HEK293 (cell line): ENCODE results near the gene PDE3A.
A peak's percentile ranks its signal among the peaks of the same experiment; 100 is the strongest.

Source experiments
- CTCF ChIA-PET: fragments of 350-600 bp; formaldehyde crosslinking; extraction: SDS; loops from one replicate; lab custom pipeline; 2021; ENCODE audit warnings: antibody characterized with exemption; lab: Yijun Ruan, JAX
- POLR2A ChIA-PET: fragments of 300-600 bp; formaldehyde crosslinking; extraction: SDS; loops from one replicate; lab custom pipeline; 2020; ENCODE audit warnings: antibody characterized with exemption, inconsistent platforms; lab: Yijun Ruan, JAX
- H3K27ac ChIP-seq: fragments of 200-500 bp; sonication (Bioruptor generic); 2 replicates; pipeline ENCODE4 v1.5.1; 2014; ENCODE audit warnings: low read depth, low read length, control low read depth, inconsistent platforms; ENCODE audit errors: extremely low read depth
- H3K36me3 ChIP-seq, 2 experiments: fragments of 200-500 bp in 1 of 2; sonication (Bioruptor generic) in 1 of 2; 1 replicate in 1 of 2; 2 replicates in 1 of 2; pipeline ENCODE4 v1.5.1; 2014 to 2017; ENCODE audit warnings: inconsistent platforms in 2 of 2, low read length in 2 of 2; ENCODE audit not compliant: control insufficient read depth in 2 of 2, insufficient read depth in 1 of 2
- H3K4me1 ChIP-seq: fragments of 200-500 bp; sonication (Bioruptor generic); 2 replicates; pipeline ENCODE4 v1.5.1; 2014; ENCODE audit warnings: mild to moderate bottlenecking, low read length, inconsistent platforms; ENCODE audit not compliant: control insufficient read depth, insufficient read depth
- H3K4me3 ChIP-seq: 2 replicates; pipeline ENCODE4 v1.5.1; 2011; ENCODE audit warnings: low read depth, mild to moderate bottlenecking, control low read depth, low read length, moderate library complexity
- H3K9me3 ChIP-seq: fragments of 200-500 bp; sonication (Bioruptor generic); 2 replicates; pipeline ENCODE4 v1.5.1; 2014; ENCODE audit warnings: low read depth, low read length, inconsistent platforms; ENCODE audit not compliant: control insufficient read depth, insufficient read depth
- BCL11B ChIP-seq: fragments of 450-650 bp; formaldehyde crosslinking; IDR thresholded peaks from 2 replicates; pipeline ENCODE4 v1.5.1; 2016; ENCODE audit warnings: low read depth, missing biosample characterization, missing genetic modification characterization
- EGR2 ChIP-seq: fragments of 450-650 bp; formaldehyde crosslinking; IDR thresholded peaks from 2 replicates; pipeline ENCODE4 v1.5.1; 2016; ENCODE audit warnings: low read depth, missing biosample characterization, missing genetic modification characterization
- GLIS2 ChIP-seq: fragments of 450-650 bp; formaldehyde crosslinking; IDR thresholded peaks from 2 replicates; pipeline ENCODE4 v1.5.1; 2016; ENCODE audit warnings: missing biosample characterization, missing genetic modification characterization
- HOXA7 ChIP-seq: sonication (generic); formaldehyde crosslinking; IDR thresholded peaks from 2 replicates; pipeline ENCODE4 v1.8.1; 2022; ENCODE audit warnings: missing genetic modification reagents, borderline replicate concordance
- KLF8 ChIP-seq: fragments of 450-650 bp; formaldehyde crosslinking; IDR thresholded peaks from 2 replicates; pipeline ENCODE4 v1.5.1; 2016; ENCODE audit warnings: missing biosample characterization, missing genetic modification characterization
- MEIS1 ChIP-seq: sonication (generic); formaldehyde crosslinking; IDR thresholded peaks from 2 replicates; pipeline ENCODE4 v1.8.1; 2022; ENCODE audit warnings: missing genetic modification reagents, mild to moderate bottlenecking, borderline replicate concordance
- MZF1 ChIP-seq: fragments of 450-650 bp; formaldehyde crosslinking; IDR thresholded peaks from 2 replicates; pipeline ENCODE4 v1.5.1; 2017; ENCODE audit warnings: missing biosample characterization, missing genetic modification characterization, borderline replicate concordance
- OSR2 ChIP-seq: fragments of 450-650 bp; formaldehyde crosslinking; IDR thresholded peaks from 2 replicates; pipeline ENCODE4 v1.5.1; 2016; ENCODE audit warnings: missing biosample characterization, missing genetic modification characterization
- TRIM28 ChIP-seq: IDR thresholded peaks from 2 replicates; pipeline ENCODE4 v1.6.1; 2011; ENCODE audit warnings: low read length, control low read depth, borderline replicate concordance
- ZBTB44 ChIP-seq: fragments of 450-650 bp; IDR thresholded peaks from 2 replicates; pipeline ENCODE4 v1.5.1; 2018; ENCODE audit warnings: missing biosample characterization, mild to moderate bottlenecking, missing genetic modification characterization
- ZIC2 ChIP-seq: fragments of 450-650 bp; formaldehyde crosslinking; IDR thresholded peaks from 2 replicates; pipeline ENCODE4 v1.5.1; 2016; ENCODE audit warnings: missing biosample characterization, missing genetic modification characterization
- ZNF133 ChIP-seq: fragments of 450-650 bp; formaldehyde crosslinking; IDR thresholded peaks from 2 replicates; pipeline ENCODE4 v1.5.1; 2016; ENCODE audit warnings: missing biosample characterization, missing genetic modification characterization
- ZNF140 ChIP-seq: fragments of 450-650 bp; formaldehyde crosslinking; IDR thresholded peaks from 2 replicates; pipeline ENCODE4 v1.5.1; 2016; ENCODE audit warnings: missing biosample characterization, missing genetic modification characterization
- ZNF146 ChIP-seq: fragments of 450-650 bp; formaldehyde crosslinking; IDR thresholded peaks from 2 replicates; pipeline ENCODE4 v1.5.1; 2016; ENCODE audit warnings: missing biosample characterization, missing genetic modification characterization
- ZNF157 ChIP-seq: fragments of 450-650 bp; formaldehyde crosslinking; IDR thresholded peaks from 2 replicates; pipeline ENCODE4 v1.5.1; 2016; ENCODE audit warnings: missing biosample characterization, missing genetic modification characterization
- ZNF16 ChIP-seq: fragments of 450-650 bp; formaldehyde crosslinking; IDR thresholded peaks from 2 replicates; pipeline ENCODE4 v1.5.1; 2016; ENCODE audit warnings: low read depth, missing biosample characterization, missing genetic modification characterization
- ZNF169 ChIP-seq: fragments of 450-650 bp; formaldehyde crosslinking; IDR thresholded peaks from 2 replicates; pipeline ENCODE4 v1.5.1; 2016; ENCODE audit warnings: missing biosample characterization, missing genetic modification characterization
- ZNF174 ChIP-seq: fragments of 450-650 bp; formaldehyde crosslinking; IDR thresholded peaks from 2 replicates; pipeline ENCODE4 v1.5.0; 2017; ENCODE audit warnings: missing biosample characterization, mild to moderate bottlenecking, missing genetic modification characterization
- ZNF19 ChIP-seq: fragments of 450-650 bp; formaldehyde crosslinking; IDR thresholded peaks from 2 replicates; pipeline ENCODE4; 2016; ENCODE audit warnings: missing biosample characterization, missing genetic modification characterization, low read depth
- ZNF202 ChIP-seq: fragments of 450-650 bp; formaldehyde crosslinking; IDR thresholded peaks from 2 replicates; pipeline ENCODE4 v1.5.1; 2016; ENCODE audit warnings: missing biosample characterization, missing genetic modification characterization, borderline replicate concordance
- ZNF341 ChIP-seq: fragments of 450-650 bp; formaldehyde crosslinking; IDR thresholded peaks from 2 replicates; pipeline ENCODE4; 2016; ENCODE audit warnings: low read depth, missing biosample characterization, missing genetic modification characterization
- ZNF423 ChIP-seq: fragments of 450-650 bp; formaldehyde crosslinking; IDR thresholded peaks from 2 replicates; pipeline ENCODE4 v1.5.1; 2016; ENCODE audit warnings: missing biosample characterization, missing genetic modification characterization
- ZNF426 ChIP-seq: fragments of 450-650 bp; formaldehyde crosslinking; IDR thresholded peaks from 2 replicates; pipeline ENCODE4 v1.5.1; 2017; ENCODE audit warnings: missing biosample characterization, missing genetic modification characterization, mild to moderate bottlenecking, inconsistent platforms, moderate library complexity
- ZNF433 ChIP-seq: fragments of 450-650 bp; formaldehyde crosslinking; IDR thresholded peaks from 2 replicates; pipeline ENCODE4 v1.5.1; 2016; ENCODE audit warnings: missing biosample characterization, missing genetic modification characterization, low read depth
- ZNF529 ChIP-seq: fragments of 450-650 bp; formaldehyde crosslinking; IDR thresholded peaks from 2 replicates; pipeline ENCODE4 v1.5.1; 2017; ENCODE audit warnings: missing genetic modification characterization, missing biosample characterization; ENCODE audit not compliant: insufficient replicate concordance
- ZNF544 ChIP-seq: fragments of 450-650 bp; formaldehyde crosslinking; IDR thresholded peaks from 2 replicates; pipeline ENCODE4 v1.5.0; 2017; ENCODE audit warnings: missing biosample characterization, missing genetic modification characterization
- ZNF555 ChIP-seq: fragments of 450-650 bp; formaldehyde crosslinking; conservative IDR thresholded peaks from 2 replicates; pipeline ENCODE4 v1.5.1; 2017; ENCODE audit warnings: missing biosample characterization, mild to moderate bottlenecking, missing genetic modification characterization, inconsistent platforms
- ZNF558 ChIP-seq: fragments of 450-650 bp; formaldehyde crosslinking; IDR thresholded peaks from 2 replicates; pipeline ENCODE4 v1.5.1; 2016; ENCODE audit warnings: missing biosample characterization, missing genetic modification characterization
- ZNF626 ChIP-seq: fragments of 450-650 bp; sonication (Bioruptor Pico); formaldehyde crosslinking; IDR thresholded peaks from 2 replicates; pipeline ENCODE4 v1.5.1; 2018; ENCODE audit warnings: missing biosample characterization, missing genetic modification characterization, inconsistent platforms
- ZNF629 ChIP-seq: fragments of 450-650 bp; formaldehyde crosslinking; IDR thresholded peaks from 2 replicates; pipeline ENCODE4 v1.5.1; 2017; ENCODE audit warnings: missing biosample characterization, missing genetic modification characterization
- ZNF660 ChIP-seq: fragments of 450-650 bp; IDR thresholded peaks from 2 replicates; pipeline ENCODE4 v1.5.1; 2018; ENCODE audit warnings: missing biosample characterization, mild to moderate bottlenecking, missing genetic modification characterization
- TF ChIP-seq, protein P1 (sequence below): fragments of 450-650 bp; formaldehyde crosslinking; conservative IDR thresholded peaks from 2 replicates; pipeline ENCODE4 v1.5.1; 2016; ENCODE audit warnings: low read depth, missing biosample characterization, missing genetic modification characterization
- TF ChIP-seq, protein P2 (sequence below): fragments of 450-650 bp; formaldehyde crosslinking; IDR thresholded peaks from 2 replicates; pipeline ENCODE4; 2016; ENCODE audit warnings: missing biosample characterization, missing genetic modification characterization

PDE3A gene

GRCh38 chr12:20392339-20392738 lies 24.0 kb downstream of the PDE3A start (continued):
- TF ChIP-seq, protein P1, sequence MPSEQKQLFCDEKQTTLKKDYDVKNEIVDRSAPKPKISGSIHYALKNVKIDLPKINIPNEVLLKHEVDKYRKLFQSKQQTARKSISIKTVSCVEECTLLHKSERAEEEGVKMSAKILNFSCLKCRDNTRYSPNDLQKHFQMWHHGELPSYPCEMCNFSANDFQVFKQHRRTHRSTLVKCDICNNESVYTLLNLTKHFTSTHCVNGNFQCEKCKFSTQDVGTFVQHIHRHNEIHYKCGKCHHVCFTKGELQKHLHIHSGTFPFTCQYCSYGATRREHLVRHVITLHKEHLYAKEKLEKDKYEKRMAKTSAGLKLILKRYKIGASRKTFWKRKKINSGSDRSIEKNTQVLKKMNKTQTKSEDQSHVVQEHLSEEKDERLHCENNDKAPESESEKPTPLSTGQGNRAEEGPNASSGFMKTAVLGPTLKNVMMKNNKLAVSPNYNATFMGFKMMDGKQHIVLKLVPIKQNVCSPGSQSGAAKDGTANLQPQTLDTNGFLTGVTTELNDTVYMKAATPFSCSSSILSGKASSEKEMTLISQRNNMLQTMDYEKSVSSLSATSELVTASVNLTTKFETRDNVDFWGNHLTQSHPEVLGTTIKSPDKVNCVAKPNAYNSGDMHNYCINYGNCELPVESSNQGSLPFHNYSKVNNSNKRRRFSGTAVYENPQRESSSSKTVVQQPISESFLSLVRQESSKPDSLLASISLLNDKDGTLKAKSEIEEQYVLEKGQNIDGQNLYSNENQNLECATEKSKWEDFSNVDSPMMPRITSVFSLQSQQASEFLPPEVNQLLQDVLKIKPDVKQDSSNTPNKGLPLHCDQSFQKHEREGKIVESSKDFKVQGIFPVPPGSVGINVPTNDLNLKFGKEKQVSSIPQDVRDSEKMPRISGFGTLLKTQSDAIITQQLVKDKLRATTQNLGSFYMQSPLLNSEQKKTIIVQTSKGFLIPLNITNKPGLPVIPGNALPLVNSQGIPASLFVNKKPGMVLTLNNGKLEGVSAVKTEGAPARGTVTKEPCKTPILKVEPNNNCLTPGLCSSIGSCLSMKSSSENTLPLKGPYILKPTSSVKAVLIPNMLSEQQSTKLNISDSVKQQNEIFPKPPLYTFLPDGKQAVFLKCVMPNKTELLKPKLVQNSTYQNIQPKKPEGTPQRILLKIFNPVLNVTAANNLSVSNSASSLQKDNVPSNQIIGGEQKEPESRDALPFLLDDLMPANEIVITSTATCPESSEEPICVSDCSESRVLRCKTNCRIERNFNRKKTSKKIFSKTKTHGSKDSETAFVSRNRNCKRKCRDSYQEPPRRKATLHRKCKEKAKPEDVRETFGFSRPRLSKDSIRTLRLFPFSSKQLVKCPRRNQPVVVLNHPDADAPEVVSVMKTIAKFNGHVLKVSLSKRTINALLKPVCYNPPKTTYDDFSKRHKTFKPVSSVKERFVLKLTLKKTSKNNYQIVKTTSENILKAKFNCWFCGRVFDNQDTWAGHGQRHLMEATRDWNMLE (tag by site-specific recombination), result peak; percentile 51; the same call in 1 of the 2 replicates
- TF ChIP-seq ZNF544 (tag by site-specific recombination), result no peak
- TF ChIP-seq ZNF202, result peak; percentile 47; the same call in 1 of the 2 replicates
- TF ChIP-seq ZNF529, result no peak
- no peak for TF ChIP-seq MEIS1
- no peak for TF ChIP-seq ZNF16
- TF ChIP-seq HOXA7, result no peak
- TF ChIP-seq ZNF433 (tag by site-specific recombination), result no peak
- no peak for TF ChIP-seq TRIM28
- TF ChIP-seq ZNF629 (tag by site-specific recombination), result no peak
- TF ChIP-seq ZNF426 (tag by site-specific recombination), result peak; percentile 51
- TF ChIP-seq ZNF555 (tag by site-specific recombination), result peak; percentile 44
- no peak for TF ChIP-seq ZNF558
- TF ChIP-seq MZF1 (tag by site-specific recombination), result no peak
- no peak for TF ChIP-seq EGR2 (tag by site-specific recombination)
- no peak for TF ChIP-seq ZNF341
- TF ChIP-seq ZNF146, result no peak
- no peak for TF ChIP-seq ZNF626 (tag by site-specific recombination)
- no peak for TF ChIP-seq ZNF174
- TF ChIP-seq, all 188 proteins: peak for 6

GRCh38 chr12:20393707-20394106 lies 25.4 kb downstream of the PDE3A start:
- no peaks in the 10 kb centered on the region for H3K9me3 ChIP-seq
- no peak overlapping the region for H3K4me3 ChIP-seq
- no peak overlapping the region for H3K27ac ChIP-seq
- ChIA-PET CTCF (no interaction called here), POLR2A (no interaction called here)
- no peaks in the 10 kb centered on the region for H3K4me1 ChIP-seq
- no peaks in the 10 kb centered on the region for H3K36me3 ChIP-seq
- TF ChIP-seq ZNF133 (no peak), ZNF169 (tag by site-specific recombination) (no peak), KLF8 (tag by site-specific recombination) (no peak), ZNF660 (no peak), GLIS2 (tag by site-specific recombination) (no peak), ZNF423 (tag by site-specific recombination) (no peak), OSR2 (no peak), ZNF19 (tag by site-specific recombination) (no peak), BCL11B (tag by site-specific recombination) (no peak), ZIC2 (tag by site-specific recombination) (no peak), ZNF626 (tag by site-specific recombination) (no peak), ZBTB44 (tag by site-specific recombination) (no peak), MZF1 (tag by site-specific recombination) (no peak), ZNF157 (tag by site-specific recombination) (no peak), ZNF140 (tag by site-specific recombination) (no peak)
- TF ChIP-seq, protein P2, sequence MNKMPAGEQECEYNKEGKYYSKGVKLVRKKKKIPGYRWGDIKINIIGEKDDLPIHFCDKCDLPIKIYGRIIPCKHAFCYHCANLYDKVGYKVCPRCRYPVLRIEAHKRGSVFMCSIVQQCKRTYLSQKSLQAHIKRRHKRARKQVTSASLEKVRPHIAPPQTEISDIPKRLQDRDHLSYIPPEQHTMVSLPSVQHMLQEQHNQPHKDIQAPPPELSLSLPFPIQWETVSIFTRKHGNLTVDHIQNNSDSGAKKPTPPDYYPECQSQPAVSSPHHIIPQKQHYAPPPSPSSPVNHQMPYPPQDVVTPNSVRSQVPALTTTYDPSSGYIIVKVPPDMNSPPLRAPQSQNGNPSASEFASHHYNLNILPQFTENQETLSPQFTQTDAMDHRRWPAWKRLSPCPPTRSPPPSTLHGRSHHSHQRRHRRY (tag by site-specific recombination), result no peak
